ENCODE measurements around the gene ZNF750.

DNA sequence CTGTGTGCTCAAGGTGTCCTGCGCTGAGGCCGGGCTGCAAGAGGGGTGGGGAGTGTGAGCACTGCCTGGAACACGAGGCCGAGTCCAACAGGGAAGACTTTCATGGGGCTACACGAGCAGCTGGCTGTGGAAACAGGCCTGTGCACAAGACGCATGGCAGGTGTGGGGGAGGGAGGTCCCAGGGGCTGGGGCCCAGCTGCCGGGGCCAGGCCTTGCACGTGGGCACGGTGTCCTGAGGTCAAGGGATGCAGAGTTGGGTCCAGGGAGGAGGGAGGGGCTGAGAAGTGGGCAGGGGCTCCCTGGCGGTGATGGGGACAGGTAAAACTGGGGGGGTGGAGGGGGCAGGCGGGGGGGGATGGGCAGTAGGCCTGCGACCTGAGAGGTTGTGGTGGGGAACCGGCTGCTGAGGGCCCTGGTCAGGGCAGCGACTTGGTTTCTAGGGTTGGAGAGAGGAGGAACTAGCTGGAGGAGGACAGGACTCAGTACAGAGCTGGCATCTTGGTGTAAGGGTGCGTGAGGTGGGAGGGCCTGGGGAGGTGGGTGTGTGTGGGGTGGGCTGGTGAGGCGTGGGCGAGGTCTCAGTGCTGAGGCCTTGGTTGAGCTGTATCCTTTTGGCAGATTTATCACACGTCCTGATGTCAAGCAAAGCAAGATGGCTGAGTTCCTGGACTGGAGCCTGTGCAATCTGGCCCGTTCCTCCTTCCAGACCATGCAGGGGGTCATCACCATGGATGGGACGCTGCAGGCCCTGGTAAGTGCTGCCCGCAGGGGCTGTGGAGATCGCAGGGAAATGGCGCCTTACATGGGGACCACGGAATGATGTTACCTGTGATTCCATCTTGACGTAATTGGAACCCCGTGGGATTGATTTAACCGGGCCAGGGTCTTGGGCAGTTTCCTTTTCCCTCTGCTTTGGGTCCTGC is 58.6 kb downstream of the ZNF750 start:
- TF ChIP-seq, protein P1, sequence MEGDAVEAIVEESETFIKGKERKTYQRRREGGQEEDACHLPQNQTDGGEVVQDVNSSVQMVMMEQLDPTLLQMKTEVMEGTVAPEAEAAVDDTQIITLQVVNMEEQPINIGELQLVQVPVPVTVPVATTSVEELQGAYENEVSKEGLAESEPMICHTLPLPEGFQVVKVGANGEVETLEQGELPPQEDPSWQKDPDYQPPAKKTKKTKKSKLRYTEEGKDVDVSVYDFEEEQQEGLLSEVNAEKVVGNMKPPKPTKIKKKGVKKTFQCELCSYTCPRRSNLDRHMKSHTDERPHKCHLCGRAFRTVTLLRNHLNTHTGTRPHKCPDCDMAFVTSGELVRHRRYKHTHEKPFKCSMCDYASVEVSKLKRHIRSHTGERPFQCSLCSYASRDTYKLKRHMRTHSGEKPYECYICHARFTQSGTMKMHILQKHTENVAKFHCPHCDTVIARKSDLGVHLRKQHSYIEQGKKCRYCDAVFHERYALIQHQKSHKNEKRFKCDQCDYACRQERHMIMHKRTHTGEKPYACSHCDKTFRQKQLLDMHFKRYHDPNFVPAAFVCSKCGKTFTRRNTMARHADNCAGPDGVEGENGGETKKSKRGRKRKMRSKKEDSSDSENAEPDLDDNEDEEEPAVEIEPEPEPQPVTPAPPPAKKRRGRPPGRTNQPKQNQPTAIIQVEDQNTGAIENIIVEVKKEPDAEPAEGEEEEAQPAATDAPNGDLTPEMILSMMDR (IDR thresholded peaks at IDR 0.05; ENCODE audit: low read depth, low read length, poor library complexity, severe bottlenecking), result no peak
- no peak for TF ChIP-seq EZH2phosphoT487 (IDR thresholded peaks at IDR 0.05; ENCODE audit: borderline replicate concordance, low read length)

All from DOHH2 (cell line).